Fibroblast of villous mesenchyme (primary cell): ENCODE results near the gene ADAM19. TPM values are rescaled to one million over a fixed set of nuclear protein-coding genes. Genes with fewer than 3 reads are reported as not detected.
A peak's percentile ranks its signal among the peaks of the same experiment; 100 is the strongest.

Experiments
- DNase-seq: peaks from one replicate; pipeline ENCODE4 v3.0.0-alpha.2; 2010; ENCODE audit warnings: low read depth
- H3K4me3 ChIP-seq: 2 replicates; pipeline ENCODE4 v1.5.1; 2011; ENCODE audit warnings: low read depth, mild to moderate bottlenecking, low read length
- total RNA-seq: library from RNA; depleted of rRNA; stranded (reverse); fragments of >200 nt; gene quantifications from 2 replicates; pipeline ENCODE4 v1.2.3, GENCODE V29; 2012
- TF ChIP-seq, protein P1 (sequence below): IDR thresholded peaks from 2 replicates; pipeline ENCODE4 v1.5.1; 2012; ENCODE audit warnings: low read depth, mild to moderate bottlenecking, low read length; ENCODE audit not compliant: insufficient read depth

Gene ADAM19
- total RNA-seq, 1 donor = 89.8 TPM

DNA sequence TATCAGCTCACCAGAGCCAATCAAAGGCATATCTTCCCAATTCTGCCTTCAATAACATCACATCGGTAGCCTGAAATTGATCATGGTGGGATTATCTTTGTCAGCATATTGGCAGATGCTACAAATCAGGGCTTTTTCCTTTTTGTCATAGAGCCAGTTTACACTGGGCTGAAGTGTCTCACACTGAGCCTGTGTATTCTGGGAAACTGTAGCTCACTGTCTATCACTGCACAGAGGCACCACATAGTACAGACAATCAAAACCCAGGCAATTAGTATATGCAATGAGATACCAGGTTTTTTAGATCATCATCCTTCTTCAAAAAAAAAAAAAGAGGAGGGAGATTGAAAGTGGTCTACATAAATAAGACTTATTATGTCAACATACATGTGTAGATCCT lies 46.6 kb downstream of the ADAM19 start:
- TF ChIP-seq, protein P1, sequence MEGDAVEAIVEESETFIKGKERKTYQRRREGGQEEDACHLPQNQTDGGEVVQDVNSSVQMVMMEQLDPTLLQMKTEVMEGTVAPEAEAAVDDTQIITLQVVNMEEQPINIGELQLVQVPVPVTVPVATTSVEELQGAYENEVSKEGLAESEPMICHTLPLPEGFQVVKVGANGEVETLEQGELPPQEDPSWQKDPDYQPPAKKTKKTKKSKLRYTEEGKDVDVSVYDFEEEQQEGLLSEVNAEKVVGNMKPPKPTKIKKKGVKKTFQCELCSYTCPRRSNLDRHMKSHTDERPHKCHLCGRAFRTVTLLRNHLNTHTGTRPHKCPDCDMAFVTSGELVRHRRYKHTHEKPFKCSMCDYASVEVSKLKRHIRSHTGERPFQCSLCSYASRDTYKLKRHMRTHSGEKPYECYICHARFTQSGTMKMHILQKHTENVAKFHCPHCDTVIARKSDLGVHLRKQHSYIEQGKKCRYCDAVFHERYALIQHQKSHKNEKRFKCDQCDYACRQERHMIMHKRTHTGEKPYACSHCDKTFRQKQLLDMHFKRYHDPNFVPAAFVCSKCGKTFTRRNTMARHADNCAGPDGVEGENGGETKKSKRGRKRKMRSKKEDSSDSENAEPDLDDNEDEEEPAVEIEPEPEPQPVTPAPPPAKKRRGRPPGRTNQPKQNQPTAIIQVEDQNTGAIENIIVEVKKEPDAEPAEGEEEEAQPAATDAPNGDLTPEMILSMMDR = no peak
- DNase-seq = no peak
- H3K4me3 ChIP-seq = no peak overlapping the region

DNA sequence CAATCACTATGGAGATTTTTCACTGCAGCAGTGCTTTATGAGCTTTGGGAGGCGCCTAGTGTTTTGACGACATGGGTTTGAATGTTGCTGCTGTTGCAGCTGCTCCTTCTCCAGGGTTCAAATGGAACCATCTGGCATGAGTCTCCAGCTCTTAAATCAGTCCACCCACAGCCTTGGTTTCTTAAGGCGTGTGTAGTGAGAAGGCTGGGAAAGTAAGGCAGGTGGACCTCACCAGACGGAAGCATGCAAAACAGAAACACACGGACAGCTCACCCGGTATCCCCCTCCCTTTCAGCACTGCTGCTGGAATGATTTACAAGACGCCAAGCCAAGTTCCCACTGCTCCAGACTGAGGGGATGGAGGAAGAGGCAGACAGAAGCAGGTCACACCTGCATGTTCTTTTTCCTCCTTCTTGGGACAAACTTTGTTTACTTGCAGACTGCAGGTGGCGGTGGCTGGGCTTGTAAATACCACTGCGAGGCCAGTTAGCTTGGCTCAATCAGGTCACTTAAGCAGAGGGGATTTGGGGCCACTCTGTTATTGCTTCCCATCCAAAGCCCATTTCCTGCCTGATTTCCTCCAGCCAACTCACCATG lies 47.4 kb downstream of the ADAM19 start:
- H3K4me3 ChIP-seq = no peak overlapping the region
- TF ChIP-seq, protein P1 = no peak
- DNase-seq = peak; percentile 87

DNA sequence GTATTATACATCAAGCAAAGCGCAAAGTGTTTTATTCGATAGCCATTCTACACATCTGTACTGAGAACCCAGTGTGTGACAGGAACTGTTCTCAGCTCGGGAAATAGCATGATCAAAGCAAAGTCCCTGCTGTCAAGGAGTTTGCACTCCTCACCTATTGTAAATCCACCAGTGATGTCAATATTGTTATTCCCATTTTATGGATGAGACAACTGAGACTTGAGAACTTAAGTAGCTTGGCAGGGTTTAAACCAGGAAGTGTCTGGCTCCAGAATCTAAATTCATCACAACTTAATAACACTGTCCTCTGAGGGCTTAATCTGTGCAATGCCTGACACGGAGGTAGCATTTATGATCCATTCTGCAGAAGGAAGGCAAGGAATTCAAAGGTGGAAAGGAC lies 50.7 kb downstream of the ADAM19 start:
- TF ChIP-seq, protein P1 = no peak
- H3K4me3 ChIP-seq = no peak overlapping the region
- no peak for DNase-seq

DNA sequence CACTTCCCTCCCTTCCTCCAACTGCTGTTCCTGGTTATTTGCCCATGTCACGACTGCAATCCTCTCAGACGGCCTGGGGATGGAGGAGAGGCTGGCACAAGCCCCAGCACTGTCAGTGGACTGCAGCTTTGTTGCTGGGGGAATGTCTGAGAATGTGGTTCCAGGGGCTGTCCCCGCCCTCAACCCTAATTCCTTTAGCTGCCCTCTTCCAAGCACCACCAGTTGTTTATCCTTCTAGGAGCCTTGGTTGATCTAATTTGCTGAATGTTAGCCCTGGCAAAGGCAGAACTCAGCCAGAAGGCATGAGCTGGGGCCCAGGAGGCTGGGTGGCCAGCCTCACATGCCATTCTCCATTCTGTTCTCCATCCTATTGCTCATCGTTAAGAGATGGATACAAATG lies 51.6 kb downstream of the ADAM19 start:
- TF ChIP-seq, protein P1 = no peak
- H3K4me3 ChIP-seq = no peak overlapping the region
- no peak for DNase-seq

DNA sequence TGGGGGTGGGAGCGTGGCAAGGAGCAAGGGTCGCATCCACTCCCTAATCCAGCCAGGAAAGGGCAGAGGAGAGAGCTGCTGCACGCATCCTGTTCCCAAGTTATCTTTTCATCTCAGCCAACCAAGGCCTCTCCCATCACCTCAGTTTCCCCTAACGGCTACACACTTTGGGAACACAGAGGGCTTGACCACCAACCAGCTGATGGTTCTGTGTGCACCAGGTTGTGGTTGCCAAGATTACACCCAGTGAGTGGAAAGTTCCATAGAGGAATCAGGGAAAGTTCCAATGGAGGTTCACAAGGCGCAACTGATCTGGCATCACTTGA lies 53.9 kb downstream of the ADAM19 start:
- TF ChIP-seq, protein P1 = peak; percentile 26
- H3K4me3 ChIP-seq = no peak overlapping the region
- DNase-seq = no peak

DNA sequence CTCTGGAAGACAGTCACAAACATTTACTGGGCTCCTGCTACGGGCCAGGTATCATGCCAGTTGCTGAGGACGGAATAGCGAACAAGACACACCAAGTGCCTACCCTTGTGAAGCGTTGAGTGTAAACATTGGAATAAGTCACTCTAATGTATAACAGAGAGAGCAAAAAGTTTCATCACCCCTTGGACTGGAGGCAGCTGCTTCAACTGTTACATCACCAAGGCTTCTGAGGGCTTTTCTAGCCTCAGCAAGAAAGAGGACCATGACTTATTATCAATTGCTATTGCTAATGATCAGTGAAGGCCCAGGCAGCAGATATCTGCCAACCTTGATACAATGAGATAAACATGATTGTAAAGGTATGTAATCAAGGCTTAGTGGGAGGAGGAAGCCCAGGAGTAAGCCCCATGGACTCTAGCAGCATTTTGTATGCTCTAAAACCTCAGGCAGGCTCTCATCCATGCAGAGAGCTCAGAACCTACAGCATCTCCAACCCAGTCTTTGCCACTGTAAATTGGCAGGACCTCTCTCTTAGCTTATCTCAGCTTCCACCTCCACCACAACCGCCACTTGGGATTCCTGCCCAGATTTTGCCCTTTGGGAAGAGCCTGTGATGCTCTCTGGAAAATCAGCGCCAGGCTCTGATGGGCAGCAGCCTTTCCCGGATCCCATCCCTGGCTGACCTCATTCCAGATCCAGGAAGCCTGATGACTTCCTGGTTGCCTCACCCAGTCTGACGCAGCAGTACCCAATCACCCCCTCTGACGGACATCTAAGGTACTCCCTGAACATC lies 54.5 kb downstream of the ADAM19 start:
- TF ChIP-seq, protein P1 = no peak
- H3K4me3 ChIP-seq = no peak overlapping the region
- DNase-seq = peak; percentile 78
